GM12878 (cell line): ENCODE data around the gene UNCX. TPM values are rescaled to one million over a fixed set of nuclear protein-coding genes. Genes with fewer than 3 reads are reported as not detected.

Source experiments
- ATAC-seq: fragments of 200-7000 bp; cut with Tn5 transposase; 3 replicates; pipeline ENCODE4 v1.9.1; 2020; ENCODE audit warnings: mild to moderate bottlenecking, moderate library complexity
- BruUV-seq: library from RNA; stranded (reverse); fragments of 400-500 nt; replicated peaks from 2 replicates; lab custom pipeline; 2021; lab: Mats Ljungman, UMichigan
- CTCF ChIA-PET: fragments of 300-600 bp; sonication (Branson Sonifier 250); formaldehyde crosslinking; extraction: SDS; loops from one replicate; lab custom pipeline; 2021; ENCODE audit warnings: inconsistent platforms; lab: Yijun Ruan, JAX
- POLR2A ChIA-PET: fragments of 350-600 bp; formaldehyde crosslinking; extraction: SDS; loops from one replicate; lab custom pipeline; 2021; ENCODE audit warnings: inconsistent platforms; lab: Charles Lee
- RAD21 ChIA-PET: fragments of 300-600 bp; sonication (Branson Sonifier 250); formaldehyde crosslinking; loops from one replicate; lab custom pipeline; 2023; ENCODE audit warnings: antibody characterized with exemption; ENCODE audit not compliant: unreplicated experiment; lab: Charles Lee
- SMC1A ChIA-PET: fragments of 300-600 bp; sonication (Branson Sonifier 250); formaldehyde crosslinking; loops from one replicate; lab custom pipeline; 2023; ENCODE audit not compliant: unreplicated experiment, uncharacterized antibody; lab: Charles Lee
- DNase-seq: peaks from one replicate; pipeline ENCODE4 v3.0.0-alpha.2; 2011; ENCODE audit warnings: low read depth, low spot score
- FAIRE-seq: peaks from 3 replicates; lab custom pipeline; 2011; peaks lifted over from hg19 to GRCh38; lab: Jason Lieb, UNC
- H2AFZ ChIP-seq: 2 replicates; pipeline ENCODE4 v1.6.0; 2011; ENCODE audit warnings: low read depth, low read length, control low read depth; ENCODE audit not compliant: control insufficient read depth
- H3K27ac ChIP-seq: 2 replicates; pipeline ENCODE4 v1.5.1; 2011; ENCODE audit warnings: control low read depth; ENCODE audit not compliant: control insufficient read depth, insufficient read depth
- H3K27me3 ChIP-seq, 2 experiments: replicated peaks in 1 of 2; 2 replicates each; pipeline versions ENCODE4 v1.6.0 to v1.6.1; 2011; ENCODE audit warnings: low read length in 1 of 2; ENCODE audit not compliant: control insufficient read depth in 2 of 2, insufficient read depth in 2 of 2
- H3K36me3 ChIP-seq, 2 experiments: 2 replicates each; pipeline ENCODE4 v1.5.1; 2011; ENCODE audit warnings: low read length in 1 of 2; ENCODE audit not compliant: control insufficient read depth in 2 of 2, insufficient read depth in 2 of 2
- H3K4me1 ChIP-seq: 2 replicates; pipeline ENCODE4 v1.6.1; 2011; ENCODE audit warnings: mild to moderate bottlenecking, low read length, moderate library complexity, mixed read lengths; ENCODE audit not compliant: control insufficient read depth, insufficient read depth
- H3K4me2 ChIP-seq: 2 replicates; pipeline ENCODE4 v1.6.0; 2011; ENCODE audit warnings: control low read depth; ENCODE audit not compliant: control insufficient read depth, insufficient read depth
- H3K4me3 ChIP-seq: fragments of 200-600 bp; sonication (generic); 2 replicates; pipeline ENCODE4 v1.5.1; 2016
- H3K79me2 ChIP-seq: 2 replicates; pipeline ENCODE4 v1.6.0; 2011; ENCODE audit warnings: low read length; ENCODE audit not compliant: control insufficient read depth, insufficient read depth
- H3K9ac ChIP-seq: 2 replicates; pipeline ENCODE4 v1.8.0; 2011; ENCODE audit warnings: low read length, control low read depth, mixed read lengths; ENCODE audit not compliant: control insufficient read depth, insufficient read depth
- H3K9me3 ChIP-seq: replicated peaks from 3 replicates; pipeline ENCODE4 v1.5.1; 2011; ENCODE audit warnings: mild to moderate bottlenecking, low read length; ENCODE audit not compliant: control insufficient read depth, insufficient read depth
- H4K20me1 ChIP-seq: 2 replicates; pipeline ENCODE4 v1.6.0; 2011; ENCODE audit not compliant: control insufficient read depth, insufficient read depth
- DPF2 ChIP-seq: fragments of 450-650 bp; IDR thresholded peaks from 2 replicates; pipeline ENCODE4 v1.6.1; 2017; ENCODE audit warnings: mild to moderate bottlenecking
- HDAC6 ChIP-seq: fragments of 200-600 bp; sonication (generic); IDR thresholded peaks from one replicate; pipeline ENCODE4 v1.8.0; 2017; ENCODE audit warnings: antibody characterized with exemption; ENCODE audit not compliant: unreplicated experiment
- HDGF ChIP-seq: fragments of 450-650 bp; IDR thresholded peaks from 2 replicates; pipeline ENCODE4 v1.6.1; 2016; ENCODE audit warnings: antibody characterized with exemption
- MYB ChIP-seq: fragments of 150-350 bp; IDR thresholded peaks from 2 replicates; pipeline ENCODE4 v1.6.1; 2014; ENCODE audit warnings: mild to moderate bottlenecking, low read depth, low read length, borderline replicate concordance
- NRF1 ChIP-seq: conservative IDR thresholded peaks from 2 replicates; pipeline ENCODE4 v1.6.1; 2011; ENCODE audit warnings: mild to moderate bottlenecking, low read depth, low read length, improper control_type of control experiment
- RB1 ChIP-seq: fragments of 450-650 bp; formaldehyde crosslinking; IDR thresholded peaks from 2 replicates; pipeline ENCODE4 v1.6.1; 2017; ENCODE audit warnings: mild to moderate bottlenecking, borderline replicate concordance
- WRNIP1 ChIP-seq: IDR thresholded peaks from 2 replicates; pipeline ENCODE4 v1.6.1; 2011; ENCODE audit warnings: low read depth, low read length, improper control_type of control experiment, borderline replicate concordance
- WGBS: methylation state at CpG from one replicate; pipeline ENCODE4 v1.1.6; 2016; ENCODE audit warnings: low lambda C conversion rate; ENCODE audit not compliant: insufficient replicate concordance, insufficient coverage; ENCODE audit errors: missing lambda C conversion rate; 5-methylcytosine and 5-hydroxymethylcytosine counted together
- in situ Hi-C: fragments of 300-500 bp; cut with MboI; formaldehyde crosslinking; loops from 9 replicates; pipeline ENCODE4 v1.14.3; 2018; ENCODE audit warnings: mixed read lengths
- intact Hi-C: fragments of 100-400 bp; cut with micrococcal nuclease; formaldehyde crosslinking; loops from one replicate; pipeline ENCODE4 v1.14.2; 2022; ENCODE audit not compliant: unreplicated experiment
- polyA plus RNA-seq, 11 experiments: library from polyadenylated mRNA; depleted of rRNA in 4 of 11; unstranded in 6 of 11; stranded (reverse) in 5 of 11; fragments of >200 nt; fragmentation: Nextera tagmentation in 4 of 11; fragmentation: Illumina TruSeq in 1 of 11; extraction: Ambion mirVana in 4 of 11; extraction: Trizol in 1 of 11; gene quantifications; 1 replicate in 1 of 11; 2 replicates in 10 of 11; pipeline versions ENCODE4 v1.2.1 to v1.2.3, GENCODE V29; 2011 to 2016; ENCODE audit warnings: inconsistent platforms in 2 of 11, missing spikeins in 2 of 11, low read depth in 1 of 11
- total RNA-seq, 4 experiments: library from RNA; depleted of rRNA in 3 of 4; stranded (reverse); fragments of >200 nt in 3 of 4; fragmentation: Illumina TruSeq in 1 of 4; extraction: Trizol in 1 of 4; gene quantifications; 2 replicates each; pipeline versions ENCODE4 v1.2.1 to v1.2.3, GENCODE V29; 2013 to 2021
- TF ChIP-seq, protein P1 (sequence below): IDR thresholded peaks from 2 replicates; pipeline ENCODE4 v1.6.1; 2012; ENCODE audit warnings: improper control_type of control experiment, low read depth, low read length; ENCODE audit not compliant: insufficient replicate concordance

UNCX gene
- total and polyA plus RNA-seq, 10 of the 15 experiments (the other 5 are each of a cell fraction or from before 2014, with no cell fraction given) = not detected

GRCh38 chr7:1244700-1245523 is 12.2 kb downstream of the UNCX start:
- BruUV-seq = no TSS peak

More at GRCh38 chr7:1244700-1245523, 12.2 kb downstream of the UNCX start:
- H2AFZ ChIP-seq = no peak overlapping the region
- no peak for FAIRE-seq
- H3K9me3 ChIP-seq = no peaks in the 10 kb centered on the region
- POLR2A ChIA-PET = no interaction called here
- H3K79me2 ChIP-seq = no peaks in the 10 kb centered on the region
- H3K27me3 ChIP-seq = peaks cover 14% of the 10 kb centered on the region in 2 experiments
- RAD21 ChIA-PET = no interaction called here
- TF ChIP-seq NRF1 (no peak), RB1 (no peak), DPF2 (no peak), HDGF (no peak), MYB (no peak), WRNIP1 (no peak), HDAC6 (no peak)
- TF ChIP-seq, protein P1, sequence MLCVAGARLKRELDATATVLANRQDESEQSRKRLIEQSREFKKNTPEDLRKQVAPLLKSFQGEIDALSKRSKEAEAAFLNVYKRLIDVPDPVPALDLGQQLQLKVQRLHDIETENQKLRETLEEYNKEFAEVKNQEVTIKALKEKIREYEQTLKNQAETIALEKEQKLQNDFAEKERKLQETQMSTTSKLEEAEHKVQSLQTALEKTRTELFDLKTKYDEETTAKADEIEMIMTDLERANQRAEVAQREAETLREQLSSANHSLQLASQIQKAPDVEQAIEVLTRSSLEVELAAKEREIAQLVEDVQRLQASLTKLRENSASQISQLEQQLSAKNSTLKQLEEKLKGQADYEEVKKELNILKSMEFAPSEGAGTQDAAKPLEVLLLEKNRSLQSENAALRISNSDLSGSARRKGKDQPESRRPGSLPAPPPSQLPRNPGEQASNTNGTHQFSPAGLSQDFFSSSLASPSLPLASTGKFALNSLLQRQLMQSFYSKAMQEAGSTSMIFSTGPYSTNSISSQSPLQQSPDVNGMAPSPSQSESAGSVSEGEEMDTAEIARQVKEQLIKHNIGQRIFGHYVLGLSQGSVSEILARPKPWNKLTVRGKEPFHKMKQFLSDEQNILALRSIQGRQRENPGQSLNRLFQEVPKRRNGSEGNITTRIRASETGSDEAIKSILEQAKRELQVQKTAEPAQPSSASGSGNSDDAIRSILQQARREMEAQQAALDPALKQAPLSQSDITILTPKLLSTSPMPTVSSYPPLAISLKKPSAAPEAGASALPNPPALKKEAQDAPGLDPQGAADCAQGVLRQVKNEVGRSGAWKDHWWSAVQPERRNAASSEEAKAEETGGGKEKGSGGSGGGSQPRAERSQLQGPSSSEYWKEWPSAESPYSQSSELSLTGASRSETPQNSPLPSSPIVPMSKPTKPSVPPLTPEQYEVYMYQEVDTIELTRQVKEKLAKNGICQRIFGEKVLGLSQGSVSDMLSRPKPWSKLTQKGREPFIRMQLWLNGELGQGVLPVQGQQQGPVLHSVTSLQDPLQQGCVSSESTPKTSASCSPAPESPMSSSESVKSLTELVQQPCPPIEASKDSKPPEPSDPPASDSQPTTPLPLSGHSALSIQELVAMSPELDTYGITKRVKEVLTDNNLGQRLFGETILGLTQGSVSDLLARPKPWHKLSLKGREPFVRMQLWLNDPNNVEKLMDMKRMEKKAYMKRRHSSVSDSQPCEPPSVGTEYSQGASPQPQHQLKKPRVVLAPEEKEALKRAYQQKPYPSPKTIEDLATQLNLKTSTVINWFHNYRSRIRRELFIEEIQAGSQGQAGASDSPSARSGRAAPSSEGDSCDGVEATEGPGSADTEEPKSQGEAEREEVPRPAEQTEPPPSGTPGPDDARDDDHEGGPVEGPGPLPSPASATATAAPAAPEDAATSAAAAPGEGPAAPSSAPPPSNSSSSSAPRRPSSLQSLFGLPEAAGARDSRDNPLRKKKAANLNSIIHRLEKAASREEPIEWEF = no peak
- TF ChIP-seq, all 136 proteins: peak for 0
- Histone ChIP-seq H3K36me3 (no peaks in the 10 kb centered on the region), H3K27ac (no peak overlapping the region), H3K4me3 (no peak overlapping the region), H3K4me1 (no peaks in the 10 kb centered on the region), H3K9ac (no peak overlapping the region), H4K20me1 (no peaks in the 10 kb centered on the region), H3K4me2 (no peak overlapping the region)
- intact Hi-C loops (no loop called here), in situ Hi-C loops (no loop called here)
- ChIA-PET CTCF (no interaction called here), SMC1A (no interaction called here)
- 7% methylated on average over 14 of the region's 14 CpGs for WGBS
- no peak for DNase-seq
- ATAC-seq = no peak
